Activated naive CD4-positive, alpha-beta T cell treated with anti-CD3 and anti-CD28 coated beads, Interleukin-2, amount 50 U/mL, for 72 hours (primary cell): ENCODE data around the gene TSEN34. TPM values are rescaled to one million over a fixed set of nuclear protein-coding genes. Genes with fewer than 3 reads are reported as not detected.
A peak's percentile ranks its signal among the peaks of the same experiment; 100 is the strongest.
"Not testable (repeated sequence)": the region's sequence is repeated elsewhere in the genome, so short reads cannot be mapped to it uniquely, and the experiment has no call there.

Experiments
- ATAC-seq, 2 donors: fragments of 150-1000 bp; cut with Tn5 transposase; 2 replicates each; pipeline ENCODE4 v1.10.0; 2021; ENCODE audit warnings: mild to moderate bottlenecking in 2 of 2, moderate library complexity in 2 of 2
- DNase-seq, 2 donors: peaks; one replicate each; pipeline ENCODE4 v3.0.0; 2021 to 2022; ENCODE audit warnings: low spot score in 2 of 2
- H3K27ac Mint-ChIP-seq, 2 donors: one replicate each; pipeline ENCODE4 v1.8.0; 2022; ENCODE audit warnings: mild to moderate bottlenecking in 2 of 2, mixed read lengths in 2 of 2
- H3K36me3 Mint-ChIP-seq, 2 donors: one replicate each; pipeline ENCODE4 v1.8.0; 2022; ENCODE audit warnings: mixed read lengths in 2 of 2
- H3K9me3 Mint-ChIP-seq, 2 donors: one replicate each; pipeline ENCODE4 v1.8.0; 2022; ENCODE audit warnings: mixed read lengths in 2 of 2
- total RNA-seq, 2 donors: library from RNA; stranded (reverse); gene quantifications; one replicate each; pipeline ENCODE4 v1.2.3, GENCODE V29; 2022

The TSEN34 gene
- total RNA-seq, 2 donors from 2014 or later = 10.2 to 15.8 TPM

DNA sequence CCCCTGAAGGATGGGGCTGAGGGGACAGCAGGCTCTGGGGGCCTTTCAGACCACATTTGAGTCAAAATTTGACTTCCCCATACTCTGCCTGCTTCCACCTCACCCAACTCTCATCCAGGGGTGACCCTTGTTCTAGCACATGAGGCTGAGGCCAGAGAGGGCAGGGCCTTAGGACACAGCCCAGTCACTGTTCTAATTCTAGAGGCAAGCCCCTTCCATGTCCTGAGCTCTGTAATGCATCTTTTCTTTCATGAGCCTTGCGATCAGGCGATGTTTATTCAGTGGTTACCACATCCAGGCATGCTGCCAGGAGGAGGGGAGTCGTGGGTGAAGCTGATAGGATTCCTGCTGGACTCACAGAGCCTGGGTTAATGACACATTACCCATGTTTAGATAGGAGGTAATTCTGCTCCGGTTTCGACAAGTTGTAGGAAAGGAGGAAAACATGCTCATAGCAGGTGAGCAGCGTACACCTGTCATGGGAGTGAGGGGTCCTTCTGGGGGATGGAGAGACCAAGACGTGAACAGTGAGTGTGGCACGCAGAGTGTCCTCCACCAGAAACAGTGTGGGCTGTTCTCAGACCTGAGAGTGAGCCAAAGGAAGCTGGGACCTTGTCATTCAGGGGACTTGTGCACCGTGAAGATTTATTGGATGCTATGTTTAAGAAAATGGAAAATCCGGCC lies 18.8 kb downstream of the TSEN34 start:
- peak; percentile 0 to 4 for ATAC-seq
- Mint-ChIP-seq H3K27ac (peak overlapping the region; percentile 81 to 91), H3K9me3 (no peaks in the 10 kb centered on the region), H3K36me3 (peaks cover 18 to 53% of the 10 kb centered on the region in 2 donors)
- no peak for DNase-seq

DNA sequence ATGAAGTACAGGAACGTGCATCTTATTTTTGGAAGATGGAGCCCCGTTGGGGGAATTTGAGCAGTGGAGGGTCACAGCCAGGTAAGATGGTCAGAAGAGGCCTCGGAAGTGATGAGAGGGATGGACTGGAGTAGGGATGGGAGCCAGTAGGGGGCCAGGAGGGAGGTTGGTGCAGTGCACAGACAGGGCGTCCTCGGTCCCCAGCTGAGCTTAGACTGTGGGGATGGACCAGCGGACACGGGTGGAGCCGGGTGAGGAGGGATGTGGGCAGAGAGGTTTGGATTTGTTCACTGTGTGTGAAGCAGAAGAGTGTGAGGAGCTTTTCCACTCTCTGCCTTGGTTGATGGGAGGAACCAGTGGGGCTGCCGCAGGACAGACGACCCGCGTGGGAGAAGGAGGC lies 20.1 kb downstream of the TSEN34 start:
- H3K27ac Mint-ChIP-seq = peak overlapping the region; percentile 81 to 91
- peaks cover 13 to 47% of the 10 kb centered on the region in 2 donors for H3K36me3 Mint-ChIP-seq
- no peaks in the 10 kb centered on the region for H3K9me3 Mint-ChIP-seq
- ATAC-seq (no peak), DNase-seq (no peak)

DNA sequence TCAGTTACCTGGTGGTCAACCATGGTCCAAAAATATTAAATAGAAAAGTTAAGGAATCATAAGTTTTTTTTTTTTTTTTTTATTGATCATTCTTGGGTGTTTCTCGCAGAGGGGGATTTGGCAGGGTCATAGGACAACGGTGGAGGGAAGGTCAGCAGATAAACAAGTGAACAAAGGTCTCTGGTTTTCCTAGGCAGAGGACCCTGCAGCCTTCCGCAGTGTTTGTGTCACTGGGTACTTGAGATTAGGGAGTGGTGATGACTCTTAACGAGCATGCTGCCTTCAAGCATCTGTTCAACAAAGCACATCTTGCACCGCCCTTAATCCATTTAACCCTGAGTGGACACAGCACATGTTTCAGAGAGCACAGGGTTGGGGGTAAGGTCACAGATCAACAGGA lies 23.1 kb downstream of the TSEN34 start:
- DNase-seq, H3K27ac Mint-ChIP-seq, ATAC-seq, H3K9me3 Mint-ChIP-seq: not testable (repeated sequence)
- H3K36me3 Mint-ChIP-seq = peaks cover 13 to 31% of the 10 kb centered on the region in 2 donors

DNA sequence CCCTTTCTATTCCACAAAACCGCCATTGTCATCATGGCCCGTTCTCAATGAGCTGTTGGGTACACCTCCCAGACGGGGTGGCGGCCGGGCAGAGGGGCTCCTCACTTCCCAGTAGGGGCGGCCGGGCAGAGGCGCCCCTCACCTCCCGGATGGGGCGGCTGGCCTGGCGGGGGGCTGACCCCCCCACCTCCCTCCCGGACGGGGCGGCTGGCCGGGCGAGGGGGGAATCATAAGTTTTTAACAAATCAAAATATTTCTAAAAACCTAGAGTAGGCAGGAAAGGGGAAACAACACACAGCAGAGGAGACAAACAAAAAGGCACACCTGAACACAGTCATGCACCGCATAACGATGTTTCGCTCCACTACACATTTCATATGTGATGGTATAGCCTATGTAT lies 23.6 kb downstream of the TSEN34 start:
- H3K36me3 Mint-ChIP-seq = peaks cover 13 to 29% of the 10 kb centered on the region in 2 donors
- not testable (repeated sequence) for H3K27ac Mint-ChIP-seq, ATAC-seq

DNA sequence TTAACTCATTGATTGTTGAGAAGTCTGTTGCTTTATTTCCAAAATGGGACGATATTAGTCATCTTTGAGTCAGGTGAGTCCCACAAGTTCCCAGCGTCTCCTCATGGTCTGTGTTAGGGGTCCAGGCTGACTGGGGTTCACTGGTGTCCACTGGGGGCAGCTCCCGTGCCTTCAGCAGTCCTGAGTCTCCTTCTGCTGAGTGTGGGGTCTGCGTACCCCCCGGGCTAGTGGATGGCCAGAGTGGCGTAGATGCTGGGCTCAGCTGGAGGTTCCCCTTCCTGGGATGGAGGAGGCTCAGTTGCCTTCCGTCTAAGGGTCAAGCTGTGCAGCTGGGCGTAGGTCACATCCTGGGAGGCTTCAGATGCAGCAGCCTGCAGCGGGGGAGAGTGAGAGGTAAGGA lies 25.8 kb downstream of the TSEN34 start:
- peaks cover 8 to 16% of the 10 kb centered on the region in 2 donors for H3K36me3 Mint-ChIP-seq
- DNase-seq = no peak
- H3K9me3 Mint-ChIP-seq = no peaks in the 10 kb centered on the region
- no peak overlapping the region for H3K27ac Mint-ChIP-seq
- peak in 1 of 2 donors; percentile 11 for ATAC-seq

More for the DNA sequence above, 23.6 kb downstream of the TSEN34 start:
- H3K9me3 Mint-ChIP-seq, DNase-seq: not testable (repeated sequence)

DNA sequence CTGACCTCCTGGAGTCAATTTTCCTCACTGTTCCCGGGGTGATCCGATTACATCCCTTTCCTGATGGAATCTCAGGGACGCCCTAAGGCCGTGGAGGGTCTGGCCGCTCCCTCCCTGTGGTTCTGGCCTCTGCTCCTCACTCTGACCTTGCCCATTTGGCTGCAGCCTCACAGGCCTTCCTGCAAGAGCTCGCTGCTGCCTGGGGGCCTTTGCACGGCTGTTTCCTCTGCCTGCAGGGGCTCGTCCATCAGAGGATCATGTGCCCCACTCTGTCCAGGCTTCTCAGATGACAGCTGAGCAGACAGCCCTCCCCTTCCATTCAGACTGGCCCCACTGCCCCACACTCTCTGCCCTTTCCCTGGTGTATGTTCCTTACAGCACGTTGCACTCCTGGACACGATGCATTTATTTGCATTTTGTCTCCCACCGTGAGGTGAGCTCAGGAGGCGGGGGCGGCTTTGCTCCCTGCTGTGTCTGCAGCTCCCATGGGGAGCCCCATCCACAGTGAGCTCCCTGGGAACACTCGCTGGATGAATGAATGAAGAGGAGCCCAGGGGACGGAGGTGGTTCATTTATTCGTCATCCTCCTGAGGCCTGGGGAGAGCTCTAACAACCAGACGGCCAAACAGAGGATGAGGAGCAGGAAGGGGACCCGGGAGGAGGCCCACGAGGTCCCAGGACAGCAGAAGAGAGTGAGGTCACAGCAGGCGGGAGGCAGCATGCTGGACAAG lies 26.6 kb downstream of the TSEN34 start:
- Mint-ChIP-seq H3K27ac (peak overlapping the region in 1 of 2 donors; percentile 44), H3K36me3 (peaks cover 5 to 14% of the 10 kb centered on the region in 2 donors)
- ATAC-seq, H3K9me3 Mint-ChIP-seq, DNase-seq: not testable (repeated sequence)

DNA sequence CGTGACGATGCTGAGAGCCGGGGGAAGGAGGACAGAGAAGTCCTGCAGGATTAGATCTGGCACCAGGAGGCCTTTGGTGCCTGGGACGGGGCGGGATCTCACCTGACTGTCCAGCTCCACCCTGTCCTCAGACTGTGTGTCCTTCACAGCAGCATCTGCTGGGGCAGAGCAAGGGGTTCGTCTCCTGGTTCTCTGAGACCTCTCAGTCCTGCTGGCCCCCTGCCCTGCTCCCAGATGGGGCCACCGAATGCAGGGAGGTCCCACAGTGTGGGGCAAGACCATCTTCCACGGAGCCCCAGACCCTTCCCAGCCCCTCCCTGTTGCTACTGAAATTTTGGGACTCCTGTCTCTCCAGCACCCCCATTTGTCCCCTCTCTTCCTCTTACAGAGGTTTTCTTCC lies 27.2 kb downstream of the TSEN34 start:
- no peak for DNase-seq
- ATAC-seq = peak in 1 of 2 donors; percentile 13
- Mint-ChIP-seq H3K36me3 (peaks cover 0 to 8% of the 10 kb centered on the region in 2 donors), H3K27ac (peak overlapping the region in 1 of 2 donors; percentile 44), H3K9me3 (no peaks in the 10 kb centered on the region)

DNA sequence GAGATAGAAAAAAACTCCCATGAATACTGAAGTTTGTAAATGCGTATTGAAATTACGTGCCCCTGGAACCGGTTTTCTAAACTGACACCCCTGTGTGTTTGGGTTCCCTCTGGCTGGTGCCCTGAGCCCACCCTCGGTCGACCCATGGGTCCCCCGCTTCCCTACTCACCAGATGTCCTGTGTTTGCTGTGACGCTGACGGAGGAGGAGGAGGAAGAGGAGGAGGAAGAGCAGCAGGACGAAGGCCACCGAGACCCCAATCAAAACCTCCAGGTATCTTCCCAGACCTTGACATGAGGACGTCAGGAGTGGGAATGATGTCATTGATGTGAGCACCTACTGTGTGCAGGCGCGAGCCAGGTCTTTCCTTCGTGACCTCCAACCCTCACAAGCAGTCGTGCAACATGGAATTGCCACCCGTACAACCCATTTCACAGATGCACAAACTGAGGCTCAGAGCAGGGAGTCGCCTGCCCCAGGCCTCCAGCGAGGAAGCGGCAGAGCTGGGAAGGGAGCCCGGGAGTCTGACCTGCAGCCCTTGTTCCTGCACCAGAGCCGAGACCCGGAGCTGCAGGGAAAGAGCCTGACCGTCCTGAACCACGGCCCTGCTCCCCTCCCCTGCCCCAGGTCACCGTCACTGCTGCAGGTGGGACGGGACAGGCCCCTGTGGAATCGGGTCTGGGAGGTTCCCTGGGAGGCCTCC lies 28.0 kb downstream of the TSEN34 start:
- H3K36me3 Mint-ChIP-seq = peaks cover 0 to 6% of the 10 kb centered on the region in 2 donors
- H3K27ac Mint-ChIP-seq = no peak overlapping the region
- H3K9me3 Mint-ChIP-seq = no peaks in the 10 kb centered on the region

DNA sequence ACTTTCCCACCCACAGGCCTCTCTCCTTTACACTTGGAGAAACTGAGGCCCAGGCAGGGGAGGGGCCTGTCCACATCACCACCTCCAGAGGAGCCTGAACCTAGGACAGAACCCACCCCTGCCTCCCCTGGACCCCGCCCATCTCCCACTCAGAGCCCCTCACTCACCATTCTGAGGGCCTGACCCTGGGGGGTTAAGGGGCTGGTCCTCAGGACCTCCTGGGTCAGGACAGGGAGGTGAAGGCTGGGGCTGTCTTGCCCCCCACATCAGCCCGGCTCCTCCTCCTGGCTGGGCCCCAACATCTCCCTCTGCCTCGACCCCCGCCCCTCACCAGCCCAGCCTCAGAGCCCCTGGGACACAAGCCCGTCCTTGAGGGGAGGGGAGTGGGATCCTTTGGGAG lies 28.6 kb downstream of the TSEN34 start:
- not testable (repeated sequence) for H3K9me3 Mint-ChIP-seq, H3K36me3 Mint-ChIP-seq, H3K27ac Mint-ChIP-seq, DNase-seq
- ATAC-seq = peak in 1 of 2 donors; percentile 8

More for the DNA sequence above, 28.0 kb downstream of the TSEN34 start:
- DNase-seq = no peak
- ATAC-seq = no peak

DNA sequence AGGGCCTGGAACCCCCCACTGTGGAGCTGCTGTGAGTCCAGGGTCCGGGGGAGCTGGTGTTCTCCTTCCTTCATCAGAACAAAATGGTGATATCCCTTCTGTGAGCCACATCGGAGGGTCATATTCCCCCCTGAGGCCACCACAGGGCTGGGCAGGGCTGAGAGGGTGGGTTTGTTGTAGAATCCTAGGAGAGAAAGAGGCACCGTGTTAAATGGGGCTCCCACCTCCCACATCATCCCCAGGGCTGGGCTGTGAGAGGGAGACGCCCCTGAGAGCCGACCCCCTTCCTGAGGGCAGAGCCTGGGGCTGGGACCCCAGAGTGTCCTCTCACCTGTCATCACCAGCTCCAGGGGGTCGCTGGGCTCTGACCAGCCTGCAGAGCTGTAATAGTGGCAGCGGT lies 30.8 kb downstream of the TSEN34 start:
- H3K36me3 Mint-ChIP-seq, DNase-seq, H3K27ac Mint-ChIP-seq: not testable (repeated sequence)

DNA sequence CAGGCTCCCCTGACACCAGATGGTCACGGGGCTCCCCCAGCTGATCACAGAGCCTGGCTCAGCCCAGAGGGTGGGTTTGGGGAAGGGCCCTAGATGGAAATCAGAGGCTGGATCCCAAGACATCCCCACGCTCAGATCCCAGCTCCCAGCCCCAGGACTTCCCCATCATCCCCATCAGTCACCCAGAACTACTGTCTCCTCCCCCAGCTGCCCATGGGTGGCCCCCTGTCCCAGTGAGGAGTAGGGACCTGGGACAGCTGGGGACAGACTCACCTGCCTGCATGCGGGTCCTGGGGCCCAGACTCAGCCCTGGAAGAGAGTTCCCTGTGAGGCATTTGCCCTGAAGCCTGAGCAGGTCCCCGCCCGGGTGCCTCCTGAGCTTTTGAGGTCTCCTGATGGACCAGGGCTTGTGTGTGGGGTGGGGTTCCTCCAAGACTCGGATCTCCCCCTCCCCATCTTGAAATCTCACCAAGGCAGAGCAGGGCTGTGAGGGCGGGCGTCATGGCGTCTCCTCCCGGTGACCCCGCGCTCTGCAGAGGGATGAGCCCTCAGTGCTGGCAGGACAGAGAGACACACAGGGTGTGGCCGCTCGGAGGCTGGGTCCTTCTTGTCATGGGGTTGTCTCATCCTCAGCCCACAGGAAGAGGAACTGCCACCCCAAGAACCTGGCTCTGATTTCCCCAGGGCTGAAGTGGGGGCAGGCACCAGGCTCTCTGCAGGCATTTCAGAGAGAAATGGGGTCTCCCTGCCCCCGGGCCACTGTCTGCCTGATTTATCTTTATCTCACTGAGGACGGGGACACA lies 31.6 kb downstream of the TSEN34 start, which contains the start of gene LILRB3:
TSS of gene LILRB3 (minus strand) at position 534 of the 803 bp plus-strand sequence. CDS start at position 503, 31 bp downstream.
- not testable (repeated sequence) for H3K9me3 Mint-ChIP-seq, DNase-seq, H3K36me3 Mint-ChIP-seq
- peak within 1 kb of the TSS in 1 of 2 donors; percentile 63 for H3K27ac Mint-ChIP-seq
- ATAC-seq = peak in 1 of 2 donors; percentile 10

More for the DNA sequence above, 30.8 kb downstream of the TSEN34 start:
- H3K9me3 Mint-ChIP-seq, ATAC-seq: not testable (repeated sequence)

DNA sequence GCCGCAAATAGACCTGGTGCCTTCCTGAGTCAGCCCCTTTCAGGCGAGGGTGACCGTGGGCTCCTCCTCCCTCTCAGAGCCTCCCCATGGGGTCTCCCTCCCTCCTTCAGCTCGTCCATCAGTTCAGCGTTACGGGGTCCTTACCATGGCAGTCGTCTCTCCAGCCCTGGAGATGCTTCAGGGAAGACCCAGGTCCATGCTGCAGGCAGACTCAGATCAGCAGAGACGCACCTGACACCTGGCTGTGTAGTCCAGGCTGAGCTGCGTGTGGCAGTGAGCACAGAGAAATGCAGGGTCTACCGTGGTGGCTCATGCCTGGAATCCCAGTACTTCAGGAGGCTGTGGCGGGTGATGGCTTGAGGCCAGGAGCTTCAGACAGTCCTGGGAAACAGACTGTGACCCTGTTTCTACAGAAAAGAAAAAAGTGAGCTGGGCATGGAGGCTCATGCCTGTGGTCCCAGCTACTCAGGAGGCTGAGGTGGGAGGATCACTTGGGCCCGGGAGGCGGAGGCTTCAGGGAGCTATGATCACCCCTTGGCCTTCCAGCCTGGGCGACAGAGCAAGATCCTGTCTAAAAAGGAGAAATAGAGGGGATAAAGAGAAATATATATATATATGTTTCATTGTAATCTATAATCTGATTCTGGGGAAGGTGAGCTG lies 32.3 kb downstream of the TSEN34 start:
- ATAC-seq, H3K9me3 Mint-ChIP-seq, DNase-seq, H3K36me3 Mint-ChIP-seq: not testable (repeated sequence)
- peak overlapping the region in 1 of 2 donors; percentile 63 for H3K27ac Mint-ChIP-seq

DNA sequence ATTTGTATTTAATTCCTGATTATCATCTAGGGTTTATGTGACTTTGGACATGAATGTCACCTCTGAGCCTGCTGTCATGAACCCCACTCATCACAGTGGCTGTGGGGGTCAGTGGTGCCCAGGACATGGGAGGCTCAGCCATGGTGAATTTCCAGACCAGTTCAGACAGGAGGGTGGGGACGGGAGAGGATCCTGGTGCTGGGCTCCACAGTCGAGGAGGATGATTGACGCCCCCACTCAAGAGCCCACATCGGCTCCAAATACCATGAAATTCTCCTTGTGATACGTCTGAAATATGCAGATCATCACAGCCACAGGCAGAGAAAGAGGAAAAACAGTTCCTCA lies 32.8 kb downstream of the TSEN34 start:
- H3K36me3 Mint-ChIP-seq, H3K27ac Mint-ChIP-seq, DNase-seq, ATAC-seq, H3K9me3 Mint-ChIP-seq: not testable (repeated sequence)

DNA sequence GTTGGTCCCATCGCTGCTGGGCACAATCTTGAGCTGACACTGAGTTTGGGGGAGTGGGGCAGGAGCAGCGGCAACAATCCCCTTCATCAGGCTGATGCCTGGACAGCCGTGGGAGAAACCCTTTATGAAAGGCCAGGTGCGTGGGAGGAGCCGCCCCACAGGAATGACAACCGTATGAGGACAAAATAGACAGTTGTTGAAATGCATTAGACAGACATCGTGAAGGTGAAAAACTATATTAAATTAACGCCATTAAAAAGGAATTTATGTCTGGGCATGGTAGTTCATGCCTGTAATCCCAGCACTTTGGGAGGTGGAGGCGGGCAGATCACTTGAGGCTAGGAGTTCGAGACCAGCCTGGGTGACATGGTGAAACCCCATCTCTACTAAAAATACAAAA lies 33.5 kb downstream of the TSEN34 start:
- not testable (repeated sequence) for H3K36me3 Mint-ChIP-seq, H3K9me3 Mint-ChIP-seq, ATAC-seq, DNase-seq, H3K27ac Mint-ChIP-seq

DNA sequence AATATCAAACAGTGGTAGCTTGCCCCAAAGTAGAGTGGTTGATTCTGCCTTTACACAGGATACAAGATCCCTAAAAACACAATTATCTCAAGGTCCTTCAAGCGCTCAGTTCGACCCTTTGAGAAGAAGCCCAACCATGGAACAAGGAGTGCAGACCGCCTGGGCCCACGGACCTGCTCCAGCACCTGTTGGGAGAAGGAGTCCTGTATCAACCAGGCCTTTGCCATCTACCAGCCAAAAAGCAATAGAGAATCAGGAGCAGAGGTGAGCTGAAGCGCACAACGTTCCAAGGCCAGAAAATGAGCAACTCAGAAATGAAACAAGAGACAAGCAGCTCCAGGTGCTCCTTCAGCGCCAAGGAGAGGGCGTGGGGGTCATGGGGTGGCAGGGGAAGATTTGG lies 38.0 kb downstream of the TSEN34 start:
- ATAC-seq (no peak), DNase-seq (no peak)
- Mint-ChIP-seq H3K9me3 (no peaks in the 10 kb centered on the region), H3K36me3 (no peaks in the 10 kb centered on the region), H3K27ac (no peak overlapping the region)

DNA sequence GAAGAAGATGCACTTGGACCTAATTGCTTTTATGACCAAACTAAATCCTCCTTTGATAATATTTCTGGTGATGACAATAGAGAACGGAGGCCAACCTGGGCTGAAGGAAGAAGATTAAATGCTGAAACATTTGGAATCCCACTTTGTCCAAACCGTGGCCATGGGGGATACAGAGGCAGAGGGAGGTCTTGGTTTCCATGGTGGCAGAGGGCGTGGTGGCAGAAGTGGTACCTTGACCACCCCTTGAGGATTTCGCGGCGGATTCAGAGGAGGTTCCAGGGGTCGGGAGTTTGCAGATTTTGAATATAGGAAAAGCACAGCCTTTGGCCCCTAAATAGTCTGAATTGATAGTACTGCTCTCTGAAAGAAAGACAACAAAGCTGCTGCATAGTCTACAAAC lies 38.9 kb downstream of the TSEN34 start:
- no peaks in the 10 kb centered on the region for H3K36me3 Mint-ChIP-seq
- no peak for ATAC-seq

More for the DNA sequence above, 38.9 kb downstream of the TSEN34 start:
- no peak for DNase-seq
- Mint-ChIP-seq H3K27ac (no peak overlapping the region), H3K9me3 (no peaks in the 10 kb centered on the region)
